Vagina (tissue), 2 donors: ENCODE data around the gene PPFIA1.

ENCODE experiments used
- CTCF ChIP-seq, 3 experiments: fragments of 450-650 bp in 2 of 3; fragments of 200-600 bp in 1 of 3; sonication (generic) in 1 of 3; IDR thresholded peaks; one replicate each; pipeline ENCODE4 v1.5.1; 2017 to 2019; ENCODE audit warnings: antibody characterized with exemption in 3 of 3, mild to moderate bottlenecking in 2 of 3, moderate library complexity in 2 of 3
- POLR2AphosphoS5 ChIP-seq, 2 donors: sonication (generic); formaldehyde crosslinking; IDR thresholded peaks; one replicate each; pipeline ENCODE4 v1.9.0; 2017; ENCODE audit warnings: antibody characterized with exemption in 2 of 2, mild to moderate bottlenecking in 2 of 2, low read depth in 1 of 2; ENCODE audit not compliant: insufficient read depth in 1 of 2

DNA sequence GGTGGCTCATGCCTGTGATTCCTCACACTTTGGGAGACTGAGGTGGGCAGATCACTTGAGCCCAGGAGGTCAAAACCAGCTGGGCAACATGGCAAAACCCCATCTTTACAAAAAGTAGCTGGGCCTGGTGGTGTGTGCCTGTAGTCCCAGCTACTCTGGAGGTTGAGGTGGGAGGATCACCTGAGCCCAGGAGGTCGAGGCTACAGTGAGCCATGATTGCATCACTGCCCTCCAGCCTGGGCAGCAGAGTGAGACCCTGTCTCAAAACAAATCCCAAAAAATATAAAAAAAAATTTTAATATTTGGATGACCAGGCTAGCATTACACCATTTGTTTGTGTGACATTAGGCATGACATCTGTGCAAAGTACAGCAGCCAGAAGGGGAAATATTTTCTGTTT lies 78.1 kb downstream of the PPFIA1 start:
- no peak for TF ChIP-seq CTCF (IDR thresholded peaks at IDR 0.05)
- TF ChIP-seq POLR2AphosphoS5 (IDR thresholded peaks at IDR 0.05; ENCODE audit: insufficient read depth in 1 of 2, low read depth in 1 of 2), result no peak
